Measurements from ENCODE around the gene AATK. TPM values are rescaled to one million over a fixed set of nuclear protein-coding genes. Genes with fewer than 3 reads are reported as not detected.

The AATK gene
- total RNA-seq, 2 donors from 2014 or later, result 3.3 to 4.3 TPM

GRCh38 chr17:81067391-81067811, 98.6 kb downstream of the AATK start:
- Histone ChIP-seq H3K27ac (ENCODE audit: low read depth, low read length) (no peak overlapping the region), H3K36me3 (ENCODE audit: control insufficient read depth, insufficient read depth, low read length) (no peaks in the 10 kb centered on the region), H3K9me3 (ENCODE audit: control insufficient read depth, low read length) (no peaks in the 10 kb centered on the region), H3K27me3 (ENCODE audit: control insufficient read depth, insufficient read depth, low read length, poor library complexity, severe bottlenecking) (no peaks in the 10 kb centered on the region), H3K4me1 (ENCODE audit: control insufficient read depth, insufficient read depth, low read length) (no peaks in the 10 kb centered on the region), H3K4me3 (ENCODE audit: low read length) (no peak overlapping the region), H3K9ac (ENCODE audit: extremely low read depth, low read length, poor library complexity, severe bottlenecking) (no peak overlapping the region)
- H3K4me1 Mint-ChIP-seq, result no peaks in the 10 kb centered on the region
- TF ChIP-seq CTCF (conservative IDR thresholded peaks at IDR 0.05), result no peak
- WGBS, 2 experiments (ENCODE audit: insufficient coverage in 1 of 2, insufficient read length in 1 of 2), result 90 to 93% methylated on average over 18 to 20 of the region's 20 CpGs
- no peaks in the 10 kb centered on the region for H3K27me3 Mint-ChIP-seq (ENCODE audit: insufficient read depth)
- peaks cover 5% of the 10 kb centered on the region for H3K36me3 Mint-ChIP-seq (ENCODE audit: low read depth)
- H3K27ac Mint-ChIP-seq, result no peak overlapping the region
- H3K4me3 Mint-ChIP-seq, result no peak overlapping the region
- H3K9me3 Mint-ChIP-seq, result no peaks in the 10 kb centered on the region
- DNase-seq, result no peak

Small RNA genes within 50 kb of the gene (microRNA-seq; reads per million reads assigned to microRNA genes)
- not detected for gene MIR1250 (ENCODE audit: borderline microRNAs expressed)
- gene MIR3065 (ENCODE audit: borderline microRNAs expressed), result not detected
- not detected for gene MIR338 (ENCODE audit: borderline microRNAs expressed)
- not detected for gene MIR657 (ENCODE audit: borderline microRNAs expressed)

Other genes starting within 250 kb of the AATK start
- gene CHMP6, start 174.4 kb downstream of the AATK start, total RNA-seq, result 10 to 100 TPM; 28.4 to 32.5 TPM
- 10 to 100 TPM; 24.9 to 32.7 TPM for gene BAIAP2, start 131.1 kb downstream of the AATK start, total RNA-seq
- not detected for gene PVALEF, start 714 bp downstream of the AATK start, total RNA-seq
- 10 to 100 TPM; 23.2 to 28.0 TPM for gene CEP131, start 56.7 kb upstream of the AATK start, total RNA-seq
- 10 to 100 TPM; 30.0 to 45.0 TPM for gene TEPSIN, start 72.8 kb upstream of the AATK start, total RNA-seq
- 10 to 100 TPM; 42.7 to 48.7 TPM for gene NDUFAF8, start 73.1 kb upstream of the AATK start, total RNA-seq
- 10 to 100 TPM; 60.2 to 90.3 TPM for gene SLC38A10, start 129.1 kb upstream of the AATK start, total RNA-seq
- gene BAHCC1, start 229.2 kb upstream of the AATK start, total RNA-seq, result 10 to 100 TPM; 63.9 to 78.1 TPM